GM23338 (cell line): ENCODE data around the gene ST6GALNAC3.

Experiments
- EZH2 ChIP-seq: fragments of 200-600 bp; sonication (generic); IDR thresholded peaks from one replicate; pipeline ENCODE4 v1.8.0; 2017; ENCODE audit warnings: antibody characterized with exemption, mild to moderate bottlenecking, low read depth; ENCODE audit not compliant: unreplicated experiment
- EZH2phosphoT487 ChIP-seq: fragments of 200-600 bp; sonication (generic); IDR thresholded peaks from one replicate; pipeline ENCODE4 v1.8.1; 2018; ENCODE audit warnings: antibody characterized with exemption; ENCODE audit not compliant: unreplicated experiment
- POLR2AphosphoS5 ChIP-seq: IDR thresholded peaks from 2 replicates; pipeline ENCODE4 v1.6.1; 2016; ENCODE audit warnings: antibody characterized with exemption, low read depth
- TF ChIP-seq, protein P1 (sequence below), 2 experiments: fragments of 200-600 bp in 1 of 2; sonication (generic) in 1 of 2; conservative IDR thresholded peaks; 2 replicates each; pipeline versions ENCODE4 v1.5.1 to v1.6.1; 2016 to 2017; ENCODE audit warnings: antibody characterized with exemption in 2 of 2, low read depth in 2 of 2, mild to moderate bottlenecking in 2 of 2, moderate library complexity in 1 of 2
- TF ChIP-seq, protein P2 (sequence below): IDR thresholded peaks from one replicate; pipeline ENCODE4 v1.6.1; 2018; ENCODE audit warnings: antibody characterized with exemption; ENCODE audit not compliant: unreplicated experiment

DNA sequence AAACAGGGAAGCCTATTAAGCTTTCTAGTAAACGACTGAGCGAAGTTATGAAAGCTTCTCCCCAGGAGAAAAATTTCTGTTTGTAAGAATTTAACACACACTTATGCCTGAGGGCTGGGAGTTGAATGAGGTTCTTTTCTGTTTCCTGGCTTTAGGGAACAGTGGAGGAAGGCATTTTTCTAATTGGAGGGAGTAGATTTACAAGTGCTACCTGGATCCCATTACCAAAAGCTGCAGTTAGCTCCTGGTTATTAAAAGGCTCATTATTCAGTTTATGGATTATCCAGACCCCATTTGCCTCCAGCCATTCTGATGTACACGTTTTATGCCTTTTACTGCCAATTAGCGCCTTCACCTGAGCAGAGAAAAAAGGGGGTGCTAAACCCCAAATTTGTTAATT, 7.5 kb downstream of the ST6GALNAC3 start:
- TF ChIP-seq EZH2phosphoT487 (no peak), POLR2AphosphoS5 (no peak), EZH2 (no peak)
- TF ChIP-seq, protein P1, sequence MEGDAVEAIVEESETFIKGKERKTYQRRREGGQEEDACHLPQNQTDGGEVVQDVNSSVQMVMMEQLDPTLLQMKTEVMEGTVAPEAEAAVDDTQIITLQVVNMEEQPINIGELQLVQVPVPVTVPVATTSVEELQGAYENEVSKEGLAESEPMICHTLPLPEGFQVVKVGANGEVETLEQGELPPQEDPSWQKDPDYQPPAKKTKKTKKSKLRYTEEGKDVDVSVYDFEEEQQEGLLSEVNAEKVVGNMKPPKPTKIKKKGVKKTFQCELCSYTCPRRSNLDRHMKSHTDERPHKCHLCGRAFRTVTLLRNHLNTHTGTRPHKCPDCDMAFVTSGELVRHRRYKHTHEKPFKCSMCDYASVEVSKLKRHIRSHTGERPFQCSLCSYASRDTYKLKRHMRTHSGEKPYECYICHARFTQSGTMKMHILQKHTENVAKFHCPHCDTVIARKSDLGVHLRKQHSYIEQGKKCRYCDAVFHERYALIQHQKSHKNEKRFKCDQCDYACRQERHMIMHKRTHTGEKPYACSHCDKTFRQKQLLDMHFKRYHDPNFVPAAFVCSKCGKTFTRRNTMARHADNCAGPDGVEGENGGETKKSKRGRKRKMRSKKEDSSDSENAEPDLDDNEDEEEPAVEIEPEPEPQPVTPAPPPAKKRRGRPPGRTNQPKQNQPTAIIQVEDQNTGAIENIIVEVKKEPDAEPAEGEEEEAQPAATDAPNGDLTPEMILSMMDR (conservative IDR thresholded peaks at IDR 0.05; ENCODE audit: low read depth in 2 of 2): no peak
- TF ChIP-seq, protein P2, sequence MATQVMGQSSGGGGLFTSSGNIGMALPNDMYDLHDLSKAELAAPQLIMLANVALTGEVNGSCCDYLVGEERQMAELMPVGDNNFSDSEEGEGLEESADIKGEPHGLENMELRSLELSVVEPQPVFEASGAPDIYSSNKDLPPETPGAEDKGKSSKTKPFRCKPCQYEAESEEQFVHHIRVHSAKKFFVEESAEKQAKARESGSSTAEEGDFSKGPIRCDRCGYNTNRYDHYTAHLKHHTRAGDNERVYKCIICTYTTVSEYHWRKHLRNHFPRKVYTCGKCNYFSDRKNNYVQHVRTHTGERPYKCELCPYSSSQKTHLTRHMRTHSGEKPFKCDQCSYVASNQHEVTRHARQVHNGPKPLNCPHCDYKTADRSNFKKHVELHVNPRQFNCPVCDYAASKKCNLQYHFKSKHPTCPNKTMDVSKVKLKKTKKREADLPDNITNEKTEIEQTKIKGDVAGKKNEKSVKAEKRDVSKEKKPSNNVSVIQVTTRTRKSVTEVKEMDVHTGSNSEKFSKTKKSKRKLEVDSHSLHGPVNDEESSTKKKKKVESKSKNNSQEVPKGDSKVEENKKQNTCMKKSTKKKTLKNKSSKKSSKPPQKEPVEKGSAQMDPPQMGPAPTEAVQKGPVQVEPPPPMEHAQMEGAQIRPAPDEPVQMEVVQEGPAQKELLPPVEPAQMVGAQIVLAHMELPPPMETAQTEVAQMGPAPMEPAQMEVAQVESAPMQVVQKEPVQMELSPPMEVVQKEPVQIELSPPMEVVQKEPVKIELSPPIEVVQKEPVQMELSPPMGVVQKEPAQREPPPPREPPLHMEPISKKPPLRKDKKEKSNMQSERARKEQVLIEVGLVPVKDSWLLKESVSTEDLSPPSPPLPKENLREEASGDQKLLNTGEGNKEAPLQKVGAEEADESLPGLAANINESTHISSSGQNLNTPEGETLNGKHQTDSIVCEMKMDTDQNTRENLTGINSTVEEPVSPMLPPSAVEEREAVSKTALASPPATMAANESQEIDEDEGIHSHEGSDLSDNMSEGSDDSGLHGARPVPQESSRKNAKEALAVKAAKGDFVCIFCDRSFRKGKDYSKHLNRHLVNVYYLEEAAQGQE: no peak
